HG03565 (cell line): ENCODE measurements around the gene KMT2D.

Experiments used
- ATAC-seq: cut with Tn5 transposase; IDR thresholded peaks from one replicate; pipeline ENCODE4 v1.9.1; 2021; ENCODE audit warnings: mild to moderate bottlenecking, moderate library complexity; ENCODE audit not compliant: unreplicated experiment

KMT2D gene

DNA sequence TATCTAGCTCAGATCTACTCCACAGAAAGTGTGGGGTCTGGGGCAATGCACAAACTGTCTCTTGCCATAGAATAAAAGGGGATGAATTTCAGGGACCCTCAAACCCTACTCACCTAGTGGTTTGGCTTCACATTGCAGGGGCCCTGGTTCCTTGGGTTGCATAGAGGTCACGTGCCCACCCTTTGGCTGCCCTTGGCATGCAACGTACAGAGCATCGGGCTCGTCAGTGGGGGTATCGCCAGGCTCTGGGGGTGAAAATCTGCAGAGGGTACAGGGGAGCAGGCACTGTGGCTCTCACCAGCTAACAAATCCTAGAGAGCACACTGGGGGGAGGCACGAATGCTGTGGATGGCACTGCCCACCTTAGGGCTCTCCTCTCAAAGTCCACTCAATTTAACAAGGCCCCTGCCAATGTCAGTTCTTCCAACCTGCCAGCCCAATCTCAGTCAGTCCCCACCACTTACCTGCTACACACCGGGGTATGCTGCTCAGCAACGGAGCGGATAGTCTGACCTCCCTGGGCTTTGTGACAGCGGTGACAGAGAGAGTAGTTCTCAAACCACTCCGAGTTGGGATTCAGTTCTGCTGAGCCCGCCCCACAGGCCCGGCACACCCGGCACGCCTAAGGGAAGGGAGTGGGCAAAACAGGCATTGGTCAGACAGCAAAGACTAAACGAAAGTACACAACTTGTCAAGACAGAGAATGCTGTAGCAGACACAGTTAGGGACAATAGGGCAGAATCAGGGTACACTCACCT, 8.0 kb downstream of the KMT2D start:
- no peak for ATAC-seq

DNA sequence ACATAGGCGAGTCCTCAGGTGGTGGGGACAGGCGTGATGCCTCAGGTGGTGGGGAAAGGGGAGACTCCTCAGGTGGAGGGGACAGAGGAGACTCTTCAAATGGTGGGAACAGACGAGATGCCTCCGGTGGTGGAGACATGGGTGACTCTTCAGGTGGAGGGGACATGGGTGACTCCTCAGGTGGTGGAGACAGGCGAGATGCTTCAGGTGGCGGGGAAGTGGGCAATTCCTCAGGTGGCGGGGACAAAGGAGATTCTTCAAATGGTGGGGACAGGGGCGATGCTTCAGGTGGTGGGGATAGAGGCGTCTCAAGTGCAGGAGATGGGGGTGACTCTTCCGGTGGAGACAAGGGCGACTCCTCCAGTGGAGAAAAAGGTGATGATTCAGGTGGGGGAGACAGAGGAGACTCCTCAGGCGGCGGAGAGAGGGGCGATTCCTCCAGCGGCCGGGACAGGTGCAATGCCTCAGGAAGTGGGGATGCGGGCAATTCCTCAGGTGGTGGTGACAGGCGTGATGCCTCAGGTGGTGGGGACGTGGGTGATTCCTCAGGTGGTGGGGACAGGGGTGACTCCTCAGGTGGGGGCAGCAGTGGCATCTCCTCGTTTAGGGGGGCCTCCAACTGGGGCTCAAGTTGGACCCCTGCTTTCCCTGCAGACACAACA, 8.7 kb downstream of the KMT2D start:
- ATAC-seq: no peak

DNA sequence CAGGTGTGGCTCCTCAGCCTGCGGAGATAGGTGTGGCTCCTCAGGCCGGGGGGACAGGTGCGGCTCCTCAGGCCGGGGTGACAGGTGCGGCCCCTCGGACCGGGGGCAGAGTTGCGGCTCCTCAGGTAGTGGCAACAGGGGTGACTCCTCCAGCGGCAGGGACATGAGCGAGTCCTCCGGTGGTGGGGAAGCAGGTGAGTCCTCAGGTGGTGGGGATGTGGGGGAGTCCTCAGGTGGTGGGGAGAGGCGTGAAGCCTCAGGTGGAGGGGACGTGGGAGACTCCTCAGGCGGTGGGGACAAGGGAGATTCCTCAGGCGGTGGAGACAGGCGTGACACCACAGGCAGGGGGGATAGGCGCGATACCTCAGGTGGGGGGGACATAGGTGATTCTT, 9.2 kb downstream of the KMT2D start:
- ATAC-seq: no peak

DNA sequence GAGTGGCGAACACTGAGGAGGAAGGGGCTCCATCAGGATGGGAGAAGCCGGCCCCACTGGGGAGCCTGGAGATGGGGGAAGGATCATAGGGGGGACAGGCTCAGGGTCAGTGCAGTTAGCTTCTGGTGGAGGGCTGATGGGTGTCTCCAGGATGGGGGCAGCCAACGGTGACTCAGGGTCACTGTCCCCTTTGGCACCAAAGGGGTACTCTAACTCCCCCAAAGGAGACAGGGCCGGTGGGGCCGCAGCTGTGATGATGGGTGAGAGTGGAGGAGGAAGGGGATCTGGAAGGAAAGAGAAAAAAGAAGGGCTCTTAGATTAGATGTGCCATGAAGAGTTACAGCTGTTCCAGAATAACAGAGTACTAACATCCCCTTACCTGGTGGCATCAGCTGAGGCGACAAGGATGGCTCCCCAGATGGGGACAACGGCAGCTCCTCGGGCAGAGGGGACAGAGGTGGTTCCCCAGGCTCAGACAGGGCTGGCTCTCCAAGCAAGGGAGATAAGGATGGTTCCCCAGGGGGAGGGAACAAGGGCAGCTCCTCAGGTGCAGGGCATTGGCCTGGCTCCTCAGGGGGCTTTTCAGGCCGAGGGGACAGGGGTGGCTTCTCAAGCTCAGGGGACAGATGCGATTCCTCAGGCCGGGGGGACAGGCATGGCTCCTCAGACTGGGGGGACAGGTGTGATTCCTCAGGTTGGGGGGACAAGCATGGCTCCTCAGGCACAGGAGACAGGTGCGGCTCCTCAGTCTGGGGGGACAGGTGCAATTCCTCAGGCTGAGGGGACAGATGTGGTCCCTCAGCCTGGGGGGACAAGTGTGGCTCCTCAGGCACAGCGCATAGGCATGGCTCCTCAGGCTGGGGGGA, 9.9 kb downstream of the KMT2D start:
- ATAC-seq: no peak

DNA sequence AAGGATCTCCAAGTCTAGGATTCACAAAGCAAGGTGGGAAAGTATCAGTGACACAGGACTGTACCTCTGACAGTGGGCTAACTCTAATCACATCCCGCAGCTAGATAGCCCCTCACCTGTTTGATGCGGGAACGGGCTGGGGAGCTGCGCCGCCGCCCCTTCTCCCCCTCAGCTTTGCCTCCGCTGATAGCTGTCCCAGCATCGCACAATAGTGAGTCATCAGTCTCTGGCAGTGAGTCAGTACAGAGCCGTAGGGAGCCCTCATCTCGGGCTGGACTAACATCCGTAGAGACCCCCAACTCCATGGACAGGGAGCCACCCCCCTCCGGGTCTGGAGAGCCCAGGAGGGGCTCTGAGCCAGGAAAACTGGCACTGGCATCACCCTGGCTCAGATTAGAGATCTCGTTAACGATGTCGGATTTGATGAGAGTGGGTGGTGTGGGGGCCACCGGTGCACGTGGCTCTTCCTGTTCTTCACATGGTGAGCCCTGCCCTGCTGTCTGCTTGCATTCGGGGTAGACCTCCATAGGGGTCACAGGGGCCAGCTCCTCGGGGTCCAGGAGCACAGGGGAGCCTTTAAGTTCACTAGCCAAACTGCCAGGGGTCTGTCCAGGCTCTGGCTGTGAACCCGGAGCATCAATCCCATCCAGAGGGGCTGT, 10.9 kb downstream of the KMT2D start:
- no peak for ATAC-seq

DNA sequence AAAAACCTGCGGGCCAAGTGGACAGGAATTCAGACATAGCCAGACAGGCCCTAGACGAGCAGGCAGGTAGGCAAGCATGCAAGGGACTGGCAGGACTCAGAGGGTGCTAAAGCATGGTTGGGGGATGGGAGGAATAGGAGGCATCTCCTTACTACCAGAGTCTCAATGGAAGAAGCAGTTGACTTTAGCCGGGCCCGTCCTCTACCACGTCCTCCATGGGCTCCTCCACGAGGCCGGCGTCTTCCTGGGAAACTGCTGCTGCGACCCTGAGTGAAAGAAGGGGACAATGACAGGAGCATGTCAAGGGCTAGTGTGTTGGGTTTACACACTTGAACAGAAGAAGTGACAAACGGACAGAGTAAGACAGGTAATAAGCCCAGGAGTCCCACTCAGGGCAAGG, 11.6 kb downstream of the KMT2D start:
- ATAC-seq: no peak

DNA sequence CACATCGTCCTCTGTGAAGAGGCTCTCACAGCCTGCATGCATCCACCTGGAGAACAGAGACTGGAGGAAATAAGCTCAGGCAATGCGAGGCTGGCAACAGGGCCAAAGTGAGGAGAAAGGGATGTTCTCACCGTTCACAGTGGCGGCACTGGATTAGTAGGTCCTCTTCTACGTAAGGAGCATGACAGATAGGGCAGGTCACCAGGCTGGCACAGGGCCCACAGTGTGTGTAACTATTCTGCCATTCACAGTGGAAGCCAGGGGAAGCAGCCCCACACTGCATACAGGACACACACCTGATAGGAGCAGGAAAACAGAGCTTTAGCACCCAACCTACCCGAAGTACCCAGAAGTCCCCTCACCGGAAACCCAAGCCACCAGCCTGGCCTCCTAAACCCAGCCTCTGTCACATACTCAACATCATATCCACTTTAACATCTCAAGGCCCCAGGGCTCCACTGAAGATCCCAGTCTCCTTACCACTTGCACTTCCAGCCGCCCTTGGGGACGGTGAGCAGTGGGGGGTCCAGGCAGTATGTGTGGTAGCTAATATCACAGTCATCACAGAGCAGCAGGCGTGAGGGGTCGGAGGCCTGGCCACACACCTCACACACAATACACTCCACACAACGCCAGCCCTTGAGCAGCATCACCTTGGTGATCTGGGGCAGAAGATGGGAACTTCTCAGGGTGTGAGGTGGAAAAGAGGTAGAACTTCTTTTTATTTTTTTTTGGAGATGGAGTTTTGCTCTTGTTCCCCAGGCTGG, 14.3 kb downstream of the KMT2D start:
- no peak for ATAC-seq

DNA sequence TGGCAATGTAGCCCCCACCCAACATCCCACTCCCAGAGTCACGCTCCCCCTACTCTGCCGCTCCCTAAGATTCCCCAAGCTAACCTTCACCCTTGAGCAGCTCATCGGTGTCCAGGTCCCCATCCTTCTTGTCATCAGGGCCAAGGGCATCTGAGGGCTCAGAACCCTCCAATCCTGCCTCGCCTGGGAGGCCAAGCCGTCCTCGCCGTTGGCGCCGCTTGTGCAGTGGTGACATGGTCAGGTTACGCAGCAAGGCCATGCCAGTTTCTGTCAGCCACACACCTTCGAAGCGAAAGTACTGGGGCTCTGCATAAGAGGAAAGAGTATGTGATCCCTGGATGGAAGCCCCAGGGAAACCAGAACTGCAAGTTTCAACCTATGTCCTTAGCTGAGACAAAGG, 15.9 kb downstream of the KMT2D start:
- no peak for ATAC-seq

DNA sequence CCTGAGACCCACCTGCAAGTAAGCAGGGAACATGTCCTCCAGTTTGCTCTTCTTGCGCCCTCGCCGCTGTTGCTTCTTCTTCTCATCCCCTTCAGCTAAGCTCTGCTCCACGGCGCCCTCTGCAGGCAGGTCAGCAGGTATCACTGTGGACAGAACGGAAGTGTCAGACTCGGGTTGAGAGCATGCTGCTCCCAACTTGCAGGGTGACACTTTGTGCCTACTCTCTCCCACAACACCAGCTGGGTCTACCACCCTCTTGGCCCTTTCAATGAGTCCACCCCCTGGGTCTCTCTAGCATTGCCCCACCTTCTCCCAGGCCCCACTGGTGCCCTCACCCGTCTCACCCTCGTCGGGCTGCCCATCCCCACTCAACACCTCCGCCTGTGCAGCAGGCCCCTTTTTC, 16.7 kb downstream of the KMT2D start:
- ATAC-seq: no peak

DNA sequence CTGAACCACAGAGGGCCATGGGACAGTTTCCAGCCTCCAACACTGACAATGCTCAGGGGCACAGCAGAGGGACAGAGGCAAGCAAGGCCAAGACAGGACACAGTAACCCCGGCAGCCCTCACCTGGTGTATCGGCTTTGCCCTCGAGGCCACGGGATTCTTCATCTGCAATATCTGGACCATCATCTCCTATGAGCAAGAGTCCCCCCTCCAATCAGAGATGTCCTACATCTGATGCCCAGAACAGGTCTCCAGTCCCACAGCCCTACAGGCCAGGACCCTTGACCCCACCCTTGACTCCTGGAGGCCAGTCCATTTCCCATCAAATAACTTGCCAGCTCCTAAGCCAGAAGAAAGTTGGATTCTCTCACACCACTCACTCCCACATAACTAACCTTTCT, 17.4 kb downstream of the KMT2D start:
- no peak for ATAC-seq

DNA sequence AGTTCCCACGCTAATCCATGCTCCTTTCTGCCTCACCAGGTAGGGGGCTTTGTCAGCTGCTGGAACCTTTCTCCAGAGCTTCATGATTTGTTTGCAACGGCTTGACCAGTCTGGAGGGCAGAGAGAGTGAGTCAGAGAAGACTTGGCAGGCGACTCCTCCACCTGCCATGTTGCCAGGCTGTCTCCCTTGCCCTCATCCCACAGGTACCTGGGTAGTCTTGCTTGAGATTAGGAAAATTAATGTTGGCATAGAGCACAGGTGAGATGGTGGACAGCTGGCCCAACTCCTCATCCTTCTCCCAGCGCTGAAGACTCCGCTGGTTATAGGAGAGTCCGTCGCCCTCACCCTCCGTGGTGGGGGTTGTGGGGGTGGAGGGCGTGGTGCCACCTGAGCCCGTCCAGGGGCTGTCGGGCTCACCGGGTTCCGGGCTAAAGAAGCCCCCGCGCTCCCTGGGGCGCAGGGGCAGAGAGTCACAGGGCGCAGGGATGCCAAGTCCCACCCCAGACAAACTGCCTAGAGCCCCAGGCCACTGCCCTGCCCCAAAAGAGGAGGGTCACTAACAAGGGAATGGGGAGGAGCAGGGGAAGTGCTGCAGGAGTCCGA, 18.6 kb downstream of the KMT2D start:
- ATAC-seq: no peak

DNA sequence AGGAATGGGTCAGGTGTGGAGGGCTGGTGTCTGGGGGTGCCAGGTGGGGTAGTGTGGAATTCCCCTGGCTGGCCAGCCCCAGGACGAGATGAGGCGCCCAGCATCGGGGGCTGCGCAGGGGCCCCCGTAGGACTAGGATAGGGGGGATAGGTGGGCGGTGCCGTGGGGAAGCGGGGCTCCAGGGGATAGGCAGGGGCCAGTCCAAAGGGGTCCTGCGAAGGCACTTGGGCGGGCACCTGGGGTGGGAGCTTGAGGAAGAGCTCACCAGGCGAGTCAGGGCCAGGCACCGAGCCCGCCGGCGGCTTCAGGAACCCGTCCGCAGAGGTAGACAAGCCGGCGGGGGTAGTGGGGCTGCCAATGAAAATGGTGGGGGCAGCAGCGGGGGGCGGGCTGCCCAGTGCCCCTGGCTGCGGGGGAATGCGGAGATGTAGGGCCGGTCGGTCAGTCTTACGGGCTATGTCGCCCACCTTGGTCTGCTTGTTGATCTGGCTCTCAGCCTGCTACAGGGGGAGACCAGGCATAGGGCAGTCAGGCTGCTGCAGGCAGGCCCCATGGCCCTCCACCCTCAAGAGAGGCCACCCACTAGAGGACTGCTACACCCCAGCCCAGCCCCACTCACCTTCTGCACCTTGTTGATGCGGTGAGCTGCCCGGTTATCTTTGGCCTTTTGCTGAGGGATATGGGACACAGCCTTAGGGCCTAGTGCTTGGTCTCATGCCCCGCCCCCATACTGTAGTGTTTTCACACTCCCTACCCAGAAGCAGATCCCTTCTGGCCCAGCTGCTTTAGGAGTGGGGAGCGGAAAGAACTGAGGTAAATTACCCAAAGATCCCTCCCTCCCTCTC, 19.3 kb downstream of the KMT2D start:
- no peak for ATAC-seq

DNA sequence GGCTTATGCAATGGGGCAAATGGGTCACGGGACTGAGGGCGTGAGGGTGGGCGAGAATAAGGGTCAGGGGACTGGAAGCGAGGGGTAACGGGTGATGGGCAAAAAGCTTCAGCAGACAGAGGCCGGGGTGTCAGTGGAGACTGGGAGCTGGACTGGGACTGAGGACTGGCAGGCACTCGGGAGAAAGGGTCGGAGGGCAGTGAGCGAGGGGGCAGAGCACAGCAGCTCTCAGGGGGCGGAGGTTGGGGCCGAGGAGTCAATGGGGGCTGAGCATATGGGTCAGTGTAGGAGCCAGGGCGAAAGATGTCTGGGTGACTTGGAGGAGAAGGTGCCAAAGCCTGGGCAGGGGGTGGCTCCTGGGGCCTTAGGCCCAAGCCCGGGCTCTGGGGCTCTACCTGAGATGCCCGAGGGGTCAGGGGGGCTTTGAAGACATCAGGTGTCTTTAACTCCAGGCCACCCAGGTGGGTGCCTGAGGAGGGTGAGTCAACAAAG, 20.2 kb downstream of the KMT2D start:
- no peak for ATAC-seq

DNA sequence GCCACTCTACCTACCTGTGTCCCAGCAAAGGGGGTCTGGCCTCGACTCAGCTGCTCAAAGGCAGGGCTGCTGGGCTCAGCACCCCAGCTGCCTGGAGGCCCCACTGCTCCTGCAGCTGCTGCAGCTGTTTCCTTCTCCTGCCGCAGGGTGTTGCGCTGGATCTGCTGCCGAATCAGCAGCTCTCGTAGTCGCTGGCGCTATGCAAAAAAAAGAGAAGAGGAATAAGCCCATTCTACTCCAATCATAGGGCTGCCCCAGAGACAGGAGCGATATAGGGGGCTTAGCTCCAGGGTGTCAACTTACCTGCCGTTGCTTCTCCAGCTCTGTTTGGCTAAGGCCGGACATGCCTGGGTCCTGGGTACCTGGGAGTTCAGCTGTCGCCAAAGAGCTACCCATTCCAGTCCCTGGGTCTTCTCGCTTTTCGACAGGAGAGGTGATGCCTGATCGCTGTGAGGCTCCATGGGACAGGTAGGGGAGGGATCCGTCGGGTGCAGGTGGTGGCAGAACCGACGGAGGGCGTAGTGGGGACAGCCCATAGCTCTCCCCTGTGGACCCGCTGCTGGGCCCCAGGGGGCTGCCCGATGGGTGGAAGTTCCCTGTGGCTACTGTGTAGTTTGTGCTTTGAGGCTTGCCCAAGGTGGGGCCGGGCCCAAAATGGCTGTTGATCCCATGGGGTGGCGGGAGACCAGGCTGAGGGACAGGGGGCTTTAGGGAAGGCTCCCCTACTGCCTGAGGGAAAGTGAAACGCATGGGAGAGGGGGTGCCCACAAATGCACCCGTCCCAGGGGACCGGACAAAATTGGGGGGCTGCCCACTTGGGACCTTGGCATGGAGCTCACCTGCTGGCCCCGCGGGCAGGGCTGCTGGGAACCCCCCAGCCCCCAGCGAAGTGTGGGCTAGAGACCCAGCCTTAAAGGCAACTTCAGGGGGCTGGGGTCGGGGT, 20.9 kb downstream of the KMT2D start:
- ATAC-seq: no peak

DNA sequence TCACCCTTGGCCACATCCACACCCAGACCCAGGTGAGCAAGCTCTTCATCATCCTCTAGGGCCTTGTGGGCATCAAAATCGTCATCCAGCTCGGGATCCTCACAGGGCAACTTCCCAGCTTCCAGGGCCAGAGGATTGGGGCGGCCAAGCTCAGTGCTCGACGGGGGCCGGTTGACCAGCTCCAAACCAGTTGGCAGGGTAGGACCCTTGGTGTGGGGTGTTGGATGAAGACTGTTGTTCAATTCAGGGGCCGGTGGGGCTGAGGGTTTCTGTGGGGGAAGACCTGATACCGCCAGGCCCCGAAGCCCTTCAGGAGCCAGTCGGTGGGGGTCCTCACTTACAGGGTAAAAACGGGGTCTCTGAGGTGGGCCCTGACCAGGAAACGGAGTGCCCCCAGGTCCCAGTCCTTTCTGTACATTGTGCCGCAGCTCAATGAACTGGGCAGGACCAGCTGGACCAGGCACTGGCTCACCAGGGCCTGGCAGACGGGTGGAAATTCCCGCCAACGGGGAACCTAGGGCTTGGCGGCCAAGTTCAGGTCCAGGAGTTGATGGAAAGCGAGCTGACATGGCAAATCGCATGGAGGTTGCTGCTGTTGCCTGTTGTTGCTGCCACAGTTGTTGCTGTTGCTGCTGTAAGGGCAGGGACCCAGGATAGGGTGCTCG, 22.2 kb downstream of the KMT2D start:
- ATAC-seq: no peak

DNA sequence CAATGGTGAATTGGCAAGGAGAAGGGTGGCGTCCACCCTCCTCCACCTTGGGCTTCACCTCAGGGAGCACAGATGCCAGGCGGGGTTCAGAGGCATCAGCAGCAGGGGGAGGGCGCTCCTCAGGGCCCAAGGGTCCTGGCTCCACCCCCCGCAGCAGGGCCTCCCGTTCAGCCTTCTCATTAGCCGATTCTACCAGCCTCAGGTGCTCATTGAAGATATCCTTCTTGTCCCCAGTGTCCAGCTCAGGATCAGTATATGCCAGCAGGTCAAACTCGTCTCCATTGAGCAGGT, 22.7 kb downstream of the KMT2D start:
- no peak for ATAC-seq

DNA sequence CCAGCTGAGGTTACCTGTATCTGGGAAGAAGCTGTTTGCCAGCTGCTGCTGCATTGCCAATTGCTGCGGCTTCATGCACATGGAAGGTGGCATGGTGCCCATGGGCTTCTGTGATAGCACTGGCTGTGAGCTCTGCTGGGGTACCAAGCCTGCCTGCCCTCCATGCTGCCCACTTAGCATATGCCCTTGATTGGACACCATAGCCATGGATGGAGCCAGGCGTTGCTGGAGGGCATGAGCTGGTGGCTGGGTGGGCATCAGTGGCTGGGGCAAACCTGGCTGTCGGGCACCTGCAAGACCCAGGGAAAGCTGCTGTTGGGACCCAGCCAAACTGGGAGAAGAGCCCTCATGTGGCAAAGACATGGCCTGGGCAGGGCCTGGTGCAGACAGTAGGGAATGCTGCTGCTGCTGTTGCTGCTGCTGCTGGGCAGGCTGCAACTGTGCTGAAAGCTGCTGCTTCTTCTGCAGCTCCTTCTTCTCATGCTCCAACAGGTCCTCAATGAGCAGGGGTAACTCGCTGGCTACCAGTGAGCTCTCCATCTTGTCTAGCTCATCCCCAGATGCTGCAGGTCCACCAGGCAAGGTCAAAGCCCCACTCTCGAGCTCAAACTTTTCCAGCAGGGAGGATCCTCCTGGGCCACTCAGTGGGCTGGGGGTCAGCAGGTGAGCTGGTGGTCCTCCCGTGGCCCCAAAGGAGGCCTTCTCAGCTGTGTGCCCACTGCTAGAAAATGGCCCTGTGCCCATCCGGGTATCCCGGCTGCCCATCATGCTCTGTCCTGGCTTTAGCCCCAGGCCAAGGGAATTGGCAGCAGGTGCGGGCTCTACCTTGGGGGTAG, 23.3 kb downstream of the KMT2D start:
- no peak for ATAC-seq
